Neural progenitor cell (in vitro differentiated cells): ENCODE data around the gene IKBKE.

Experiments
- EZH2 ChIP-seq: fragments of 200-600 bp; sonication (generic); IDR thresholded peaks from 2 replicates; pipeline ENCODE4 v1.6.1; 2017; ENCODE audit warnings: antibody characterized with exemption, mild to moderate bottlenecking, moderate library complexity
- TF ChIP-seq, protein P1 (sequence below): fragments of 200-600 bp; sonication (generic); IDR thresholded peaks from 2 replicates; pipeline ENCODE4 v1.5.1; 2017; ENCODE audit warnings: antibody characterized with exemption, mild to moderate bottlenecking

DNA sequence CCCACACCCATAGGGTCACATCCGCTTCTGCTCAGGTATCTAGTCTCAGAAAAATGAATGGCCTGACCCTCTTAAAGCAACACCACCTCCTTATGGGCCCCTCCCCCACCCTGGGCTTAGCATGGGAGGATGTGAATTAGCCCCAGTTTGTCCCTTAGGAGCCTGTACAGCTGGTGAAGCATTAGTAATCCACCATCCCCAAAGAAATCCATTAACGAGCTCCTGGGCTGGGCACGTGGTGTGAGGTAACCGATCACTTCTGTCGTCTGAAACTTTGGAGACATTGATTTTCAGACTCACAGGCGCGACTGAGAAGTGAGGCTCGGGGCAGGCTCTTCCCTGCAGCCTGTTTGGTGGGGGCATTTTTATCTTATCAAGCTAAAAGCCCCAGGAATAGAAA, 47.5 kb downstream of the IKBKE start:
- TF ChIP-seq EZH2 = no peak
- TF ChIP-seq, protein P1, sequence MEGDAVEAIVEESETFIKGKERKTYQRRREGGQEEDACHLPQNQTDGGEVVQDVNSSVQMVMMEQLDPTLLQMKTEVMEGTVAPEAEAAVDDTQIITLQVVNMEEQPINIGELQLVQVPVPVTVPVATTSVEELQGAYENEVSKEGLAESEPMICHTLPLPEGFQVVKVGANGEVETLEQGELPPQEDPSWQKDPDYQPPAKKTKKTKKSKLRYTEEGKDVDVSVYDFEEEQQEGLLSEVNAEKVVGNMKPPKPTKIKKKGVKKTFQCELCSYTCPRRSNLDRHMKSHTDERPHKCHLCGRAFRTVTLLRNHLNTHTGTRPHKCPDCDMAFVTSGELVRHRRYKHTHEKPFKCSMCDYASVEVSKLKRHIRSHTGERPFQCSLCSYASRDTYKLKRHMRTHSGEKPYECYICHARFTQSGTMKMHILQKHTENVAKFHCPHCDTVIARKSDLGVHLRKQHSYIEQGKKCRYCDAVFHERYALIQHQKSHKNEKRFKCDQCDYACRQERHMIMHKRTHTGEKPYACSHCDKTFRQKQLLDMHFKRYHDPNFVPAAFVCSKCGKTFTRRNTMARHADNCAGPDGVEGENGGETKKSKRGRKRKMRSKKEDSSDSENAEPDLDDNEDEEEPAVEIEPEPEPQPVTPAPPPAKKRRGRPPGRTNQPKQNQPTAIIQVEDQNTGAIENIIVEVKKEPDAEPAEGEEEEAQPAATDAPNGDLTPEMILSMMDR = no peak
